ENCODE measurements around the gene PTGIS. TPM values are rescaled to one million over a fixed set of nuclear protein-coding genes. Genes with fewer than 3 reads are reported as not detected.
A peak's percentile ranks its signal among the peaks of the same experiment; 100 is the strongest.

The PTGIS gene
- total RNA-seq, 2 experiments from 2014 or later = not detected

DNA sequence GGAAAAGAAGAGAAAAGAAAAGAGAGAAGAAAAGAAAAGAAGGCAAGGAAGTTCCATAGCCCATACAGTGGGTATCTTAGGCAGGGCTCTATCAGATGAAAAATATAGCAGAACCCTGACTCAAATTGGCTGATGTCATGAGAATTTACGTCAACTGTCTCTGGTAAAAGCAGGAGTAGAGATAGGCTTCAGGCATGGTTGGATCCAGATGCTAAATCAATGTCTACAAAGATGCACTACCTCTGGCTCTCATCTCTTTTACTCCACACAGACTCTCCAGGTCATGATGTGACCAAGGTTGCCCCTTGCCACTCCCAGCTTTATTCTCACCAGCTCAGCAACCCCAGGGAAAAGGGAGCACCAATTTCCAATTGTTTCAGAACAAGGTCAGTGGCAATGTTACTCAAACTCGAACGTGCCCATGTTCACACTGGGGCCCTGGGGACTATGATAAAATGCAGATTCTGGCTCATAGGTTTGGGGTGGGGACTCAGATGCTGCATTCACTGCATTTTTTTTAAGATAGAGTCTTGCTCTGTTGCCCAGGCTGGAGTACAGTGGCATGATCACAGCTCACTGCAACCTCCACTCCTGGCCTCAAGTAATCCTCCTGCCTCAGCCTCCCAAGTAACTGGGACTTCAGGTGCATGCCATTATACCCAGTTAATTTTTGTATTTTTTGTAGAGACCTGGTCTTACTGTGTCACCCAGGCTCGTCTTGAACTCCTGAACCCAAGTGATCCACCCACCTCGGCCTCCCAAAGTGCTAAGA lies 33.4 kb upstream of the PTGIS start:
- BruUV-seq (replicated peaks) = no TSS peak
- peaks cover 38% of the 10 kb centered on the region for H3K4me1 ChIP-seq (ENCODE audit: insufficient read depth, low read length, poor library complexity, severe bottlenecking)
- no peaks in the 10 kb centered on the region for H4K20me1 ChIP-seq (ENCODE audit: insufficient read depth, low read length)
- TF ChIP-seq, protein P1, sequence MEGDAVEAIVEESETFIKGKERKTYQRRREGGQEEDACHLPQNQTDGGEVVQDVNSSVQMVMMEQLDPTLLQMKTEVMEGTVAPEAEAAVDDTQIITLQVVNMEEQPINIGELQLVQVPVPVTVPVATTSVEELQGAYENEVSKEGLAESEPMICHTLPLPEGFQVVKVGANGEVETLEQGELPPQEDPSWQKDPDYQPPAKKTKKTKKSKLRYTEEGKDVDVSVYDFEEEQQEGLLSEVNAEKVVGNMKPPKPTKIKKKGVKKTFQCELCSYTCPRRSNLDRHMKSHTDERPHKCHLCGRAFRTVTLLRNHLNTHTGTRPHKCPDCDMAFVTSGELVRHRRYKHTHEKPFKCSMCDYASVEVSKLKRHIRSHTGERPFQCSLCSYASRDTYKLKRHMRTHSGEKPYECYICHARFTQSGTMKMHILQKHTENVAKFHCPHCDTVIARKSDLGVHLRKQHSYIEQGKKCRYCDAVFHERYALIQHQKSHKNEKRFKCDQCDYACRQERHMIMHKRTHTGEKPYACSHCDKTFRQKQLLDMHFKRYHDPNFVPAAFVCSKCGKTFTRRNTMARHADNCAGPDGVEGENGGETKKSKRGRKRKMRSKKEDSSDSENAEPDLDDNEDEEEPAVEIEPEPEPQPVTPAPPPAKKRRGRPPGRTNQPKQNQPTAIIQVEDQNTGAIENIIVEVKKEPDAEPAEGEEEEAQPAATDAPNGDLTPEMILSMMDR (conservative IDR thresholded peaks at IDR 0.05; ENCODE audit: low read length) = no peak
- TF ChIP-seq EZH2phosphoT487 (IDR thresholded peaks at IDR 0.05; ENCODE audit: borderline replicate concordance, low read depth, low read length) = no peak
- no peak overlapping the region for H2AFZ ChIP-seq (ENCODE audit: low read length)
- H3K4me3 ChIP-seq (ENCODE audit: low read depth, low read length, poor library complexity, severe bottlenecking) = no peak overlapping the region
- POLR2A ChIA-PET = interaction anchor here (0.6 to 0.7 kb wide), 2 partner anchors 23 to 60 kb away, joined by 3 read pairs; no protein-coding TSS in a partner anchor
- intact Hi-C loops (cut with micrococcal nuclease; ENCODE audit: unreplicated experiment) = no loop called here
- CTCF ChIA-PET (ENCODE audit: unreplicated experiment) = no interaction called here
- no peaks in the 10 kb centered on the region for H3K9me2 ChIP-seq (ENCODE audit: insufficient read depth, low read length)
- peaks cover 8% of the 10 kb centered on the region for H3K9me3 ChIP-seq (ENCODE audit: low read length)
- H3K36me3 ChIP-seq (ENCODE audit: insufficient read depth, low read length) = no peaks in the 10 kb centered on the region
- no peak for DNase-seq (ENCODE audit: low spot score)
- H3K4me2 ChIP-seq (ENCODE audit: low read length) = no peak overlapping the region
- H3K79me2 ChIP-seq (ENCODE audit: insufficient read depth, low read depth, low read length) = no peaks in the 10 kb centered on the region
- no peak overlapping the region for H3K27ac ChIP-seq (ENCODE audit: low read depth, low read length, poor library complexity, severe bottlenecking)

DNA sequence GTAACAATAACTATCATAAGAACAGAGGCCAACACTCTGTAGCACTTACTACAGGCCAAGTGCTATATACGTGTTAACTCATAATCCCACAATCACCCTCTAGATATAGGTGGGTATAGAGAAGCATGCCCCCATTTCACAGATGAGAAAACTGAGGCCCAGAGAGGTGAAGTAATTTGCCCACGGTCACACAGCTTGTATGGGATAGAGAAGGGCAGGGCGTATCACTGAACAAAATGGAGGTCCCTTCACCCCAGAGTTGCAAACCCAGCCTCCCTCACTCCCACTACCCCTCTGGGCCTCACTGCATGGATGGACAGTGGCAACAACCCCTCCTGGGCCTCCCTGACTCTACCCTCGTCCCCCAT lies 31.8 kb upstream of the PTGIS start:
- H3K4me3 ChIP-seq (ENCODE audit: low read depth, low read length, poor library complexity, severe bottlenecking) = no peak overlapping the region
- H3K79me2 ChIP-seq (ENCODE audit: insufficient read depth, low read depth, low read length) = no peaks in the 10 kb centered on the region
- ChIA-PET CTCF (ENCODE audit: unreplicated experiment) (no interaction called here), POLR2A (no interaction called here)
- TF ChIP-seq, protein P1 (conservative IDR thresholded peaks at IDR 0.05; ENCODE audit: low read length) = no peak
- TF ChIP-seq EZH2phosphoT487 (IDR thresholded peaks at IDR 0.05; ENCODE audit: borderline replicate concordance, low read depth, low read length) = no peak
- no peak for DNase-seq (ENCODE audit: low spot score)
- H3K9me3 ChIP-seq (ENCODE audit: low read length) = peaks cover 8% of the 10 kb centered on the region
- no peak overlapping the region for H3K4me2 ChIP-seq (ENCODE audit: low read length)
- no peak overlapping the region for H3K27ac ChIP-seq (ENCODE audit: low read depth, low read length, poor library complexity, severe bottlenecking)
- peaks cover 48% of the 10 kb centered on the region for H3K4me1 ChIP-seq (ENCODE audit: insufficient read depth, low read length, poor library complexity, severe bottlenecking)
- H2AFZ ChIP-seq (ENCODE audit: low read length) = no peak overlapping the region
- H3K9me2 ChIP-seq (ENCODE audit: insufficient read depth, low read length) = no peaks in the 10 kb centered on the region
- no peaks in the 10 kb centered on the region for H3K36me3 ChIP-seq (ENCODE audit: insufficient read depth, low read length)
- no TSS peak for BruUV-seq (replicated peaks)
- intact Hi-C loops (cut with micrococcal nuclease; ENCODE audit: unreplicated experiment) = no loop called here
- H4K20me1 ChIP-seq (ENCODE audit: insufficient read depth, low read length) = no peaks in the 10 kb centered on the region

GRCh38 chr20:49597825-49598395 lies 30.0 kb upstream of the PTGIS start:
- CTCF ChIA-PET (ENCODE audit: unreplicated experiment) = interaction anchor here (0.6 kb wide), 2 partner anchors 11 to 18 kb away, joined by 3 to 4 read pairs; no protein-coding TSS in a partner anchor
- H3K79me2 ChIP-seq (ENCODE audit: insufficient read depth, low read depth, low read length) = no peaks in the 10 kb centered on the region
- intact Hi-C loops (cut with micrococcal nuclease; ENCODE audit: unreplicated experiment) = no loop called here
- no peak for DNase-seq (ENCODE audit: low spot score)
- H2AFZ ChIP-seq (ENCODE audit: low read length) = no peak overlapping the region
- peak overlapping the region; percentile 57 for H3K27ac ChIP-seq (ENCODE audit: low read depth, low read length, poor library complexity, severe bottlenecking)
- no peaks in the 10 kb centered on the region for H4K20me1 ChIP-seq (ENCODE audit: insufficient read depth, low read length)
- H3K4me1 ChIP-seq (ENCODE audit: insufficient read depth, low read length, poor library complexity, severe bottlenecking) = peaks cover 38% of the 10 kb centered on the region
- H3K36me3 ChIP-seq (ENCODE audit: insufficient read depth, low read length) = no peaks in the 10 kb centered on the region
- no peak overlapping the region for H3K4me2 ChIP-seq (ENCODE audit: low read length)
- POLR2A ChIA-PET = interaction anchor here (0.6 kb wide), 1 partner anchor 473 kb away, joined by 5 read pairs; no protein-coding TSS in a partner anchor
- no peak overlapping the region for H3K4me3 ChIP-seq (ENCODE audit: low read depth, low read length, poor library complexity, severe bottlenecking)
- H3K9me3 ChIP-seq (ENCODE audit: low read length) = peaks cover 8% of the 10 kb centered on the region
- BruUV-seq (replicated peaks) = no TSS peak
- TF ChIP-seq EZH2phosphoT487 (IDR thresholded peaks at IDR 0.05; ENCODE audit: borderline replicate concordance, low read depth, low read length) = no peak
- TF ChIP-seq, protein P1 (conservative IDR thresholded peaks at IDR 0.05; ENCODE audit: low read length) = no peak
- no peaks in the 10 kb centered on the region for H3K9me2 ChIP-seq (ENCODE audit: insufficient read depth, low read length)
